GM12892 (cell line): ENCODE results near the gene SLC23A3.
"Not testable (repeated sequence)": the region's sequence is repeated elsewhere in the genome, so short reads cannot be mapped to it uniquely, and the experiment has no call there.

Experiments used
- DNase-seq: peaks from one replicate; pipeline ENCODE4 v3.0.0; 2011; ENCODE audit not compliant: insufficient read length
- FAIRE-seq: peaks from 2 replicates; lab custom pipeline; 2011; peaks lifted over from hg19 to GRCh38; lab: Jason Lieb, UNC
- POLR2A ChIP-seq: IDR thresholded peaks from 2 replicates; pipeline ENCODE4 v1.6.1; 2011; ENCODE audit warnings: low read depth, low read length, control low read depth
- POLR2AphosphoS5 ChIP-seq: IDR thresholded peaks from 2 replicates; pipeline ENCODE4 v1.6.1; 2011; ENCODE audit warnings: low read depth, low read length, control low read depth
- TAF1 ChIP-seq: IDR thresholded peaks from 2 replicates; pipeline ENCODE4 v1.6.1; 2011; ENCODE audit warnings: low read depth, mild to moderate bottlenecking, control low read depth, low read length, borderline replicate concordance

Gene SLC23A3

GRCh38 chr2:219210196-219210885, 40.5 kb upstream of the SLC23A3 start:
- TF ChIP-seq TAF1 (no peak), POLR2AphosphoS5 (0 out of 2 replicates have a peak, but pooled peaks have one; percentile 14)
- FAIRE-seq = no peak
- no peak for DNase-seq

GRCh38 chr2:219209236-219210195, 39.7 kb upstream of the SLC23A3 start:
- DNase-seq (no peak), FAIRE-seq (no peak)
- TF ChIP-seq POLR2A (no peak), TAF1 (no peak), POLR2AphosphoS5 (no peak)

GRCh38 chr2:219207884-219208740, 38.3 kb upstream of the SLC23A3 start:
- DNase-seq = no peak
- TF ChIP-seq TAF1 (no peak), POLR2A (no peak), POLR2AphosphoS5 (no peak)
- FAIRE-seq = no peak

- TF ChIP-seq TAF1 (no peak), POLR2AphosphoS5 (no peak), POLR2A (no peak)
- peak; percentile 27 for FAIRE-seq
- no peak for DNase-seq
Measured at GRCh38 chr2:219207134-219207883, 37.5 kb upstream of the SLC23A3 start.

- FAIRE-seq = peak; percentile 93
- DNase-seq = peak; percentile 99
- TF ChIP-seq POLR2AphosphoS5 (peak; percentile 95), TAF1 (peak; percentile 87), POLR2A (peak; percentile 98)
Measured at GRCh38 chr2:219206328-219207133, 36.7 kb upstream of the SLC23A3 start, which contains the start of gene ZFAND2B. ZFAND2B (plus strand) TSS chr2:219206782; CDS start chr2:219206988, 206 bp downstream.

GRCh38 chr2:219205981-219206327, 36.1 kb upstream of the SLC23A3 start:
- no peak for DNase-seq
- TF ChIP-seq POLR2A (no peak), POLR2AphosphoS5 (no peak), TAF1 (no peak)
- no peak for FAIRE-seq

GRCh38 chr2:219205165-219205538, 35.3 kb upstream of the SLC23A3 start:
- TF ChIP-seq TAF1 (no peak), POLR2A (no peak), POLR2AphosphoS5 (no peak)
- FAIRE-seq = no peak
- DNase-seq = no peak

- DNase-seq (no peak), FAIRE-seq (no peak)
- TF ChIP-seq TAF1 = no peak
- no peak for TF ChIP-seq POLR2A
- TF ChIP-seq POLR2AphosphoS5 = no peak
Measured at GRCh38 chr2:219204425-219205164, 34.8 kb upstream of the SLC23A3 start.

GRCh38 chr2:219201331-219201730, 31.5 kb upstream of the SLC23A3 start:
- FAIRE-seq, DNase-seq: not testable (repeated sequence)

- DNase-seq, FAIRE-seq: not testable (repeated sequence)
Measured at GRCh38 chr2:219200502-219201326, 30.9 kb upstream of the SLC23A3 start.
